ENCODE results near the gene ATOH8. TPM values are rescaled to one million over a fixed set of nuclear protein-coding genes. Genes with fewer than 3 reads are reported as not detected.

The ATOH8 gene
- total RNA-seq, 6 experiments from 2014 or later, result 34.4 to 53.0 (median 45.5) TPM

DNA sequence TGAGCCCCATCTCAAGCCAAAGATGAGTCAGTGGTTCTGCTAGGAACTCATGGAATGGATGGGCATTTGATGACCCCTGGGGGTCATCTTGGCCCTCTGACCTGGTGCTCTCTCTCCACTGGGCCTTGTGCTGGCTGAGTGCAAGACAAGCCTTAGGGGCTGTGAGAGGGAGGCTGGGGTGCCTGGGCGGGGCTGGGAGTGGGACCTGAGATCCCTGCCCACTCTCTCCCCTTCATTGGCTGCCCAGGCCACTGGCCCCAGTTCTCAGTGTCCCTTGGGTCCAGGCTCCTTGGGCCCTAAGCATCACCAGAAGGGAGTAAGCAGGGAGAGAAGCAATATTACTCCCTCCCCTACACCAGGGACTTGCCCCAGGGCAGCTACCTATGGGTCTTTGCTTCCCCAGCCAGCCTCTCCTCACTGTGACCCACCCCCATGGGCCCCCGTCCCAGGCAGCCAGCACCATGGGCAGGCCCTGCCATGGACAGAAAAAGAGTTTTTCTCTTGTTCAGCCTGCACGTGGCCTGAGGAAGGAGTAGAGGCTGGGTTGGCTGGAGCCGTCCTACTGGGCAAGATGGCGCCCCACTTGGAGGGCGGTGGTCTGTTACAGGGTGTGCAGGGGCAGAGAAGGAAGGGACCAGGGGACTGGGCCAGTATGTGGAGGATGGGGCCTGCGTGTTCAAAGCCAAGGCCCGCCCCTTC lies 33.6 kb downstream of the ATOH8 start:
- H3K36me3 Mint-ChIP-seq (ENCODE audit: low read depth), result peaks cover 26% of the 10 kb centered on the region
- no peaks in the 10 kb centered on the region for H3K9me3 Mint-ChIP-seq
- no peak for DNase-seq
- TF ChIP-seq, protein P1, sequence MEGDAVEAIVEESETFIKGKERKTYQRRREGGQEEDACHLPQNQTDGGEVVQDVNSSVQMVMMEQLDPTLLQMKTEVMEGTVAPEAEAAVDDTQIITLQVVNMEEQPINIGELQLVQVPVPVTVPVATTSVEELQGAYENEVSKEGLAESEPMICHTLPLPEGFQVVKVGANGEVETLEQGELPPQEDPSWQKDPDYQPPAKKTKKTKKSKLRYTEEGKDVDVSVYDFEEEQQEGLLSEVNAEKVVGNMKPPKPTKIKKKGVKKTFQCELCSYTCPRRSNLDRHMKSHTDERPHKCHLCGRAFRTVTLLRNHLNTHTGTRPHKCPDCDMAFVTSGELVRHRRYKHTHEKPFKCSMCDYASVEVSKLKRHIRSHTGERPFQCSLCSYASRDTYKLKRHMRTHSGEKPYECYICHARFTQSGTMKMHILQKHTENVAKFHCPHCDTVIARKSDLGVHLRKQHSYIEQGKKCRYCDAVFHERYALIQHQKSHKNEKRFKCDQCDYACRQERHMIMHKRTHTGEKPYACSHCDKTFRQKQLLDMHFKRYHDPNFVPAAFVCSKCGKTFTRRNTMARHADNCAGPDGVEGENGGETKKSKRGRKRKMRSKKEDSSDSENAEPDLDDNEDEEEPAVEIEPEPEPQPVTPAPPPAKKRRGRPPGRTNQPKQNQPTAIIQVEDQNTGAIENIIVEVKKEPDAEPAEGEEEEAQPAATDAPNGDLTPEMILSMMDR (IDR thresholded peaks at IDR 0.05), result no peak
- no peak overlapping the region for H3K4me3 Mint-ChIP-seq
- H3K27me3 Mint-ChIP-seq (ENCODE audit: insufficient read depth), result peaks cover 17% of the 10 kb centered on the region
- H3K27ac Mint-ChIP-seq, result no peak overlapping the region
- H3K4me1 Mint-ChIP-seq (ENCODE audit: low read depth), result peaks cover 58% of the 10 kb centered on the region

GRCh38 chr2:85787981-85788340 lies 34.2 kb downstream of the ATOH8 start:
- no peak overlapping the region for H3K27ac Mint-ChIP-seq
- H3K9me3 Mint-ChIP-seq, result no peaks in the 10 kb centered on the region
- H3K4me1 Mint-ChIP-seq (ENCODE audit: low read depth), result peaks cover 64% of the 10 kb centered on the region
- TF ChIP-seq, protein P1 (IDR thresholded peaks at IDR 0.05), result no peak
- no peak overlapping the region for H3K4me3 Mint-ChIP-seq
- H3K36me3 Mint-ChIP-seq (ENCODE audit: low read depth), result peaks cover 31% of the 10 kb centered on the region
- no peak for DNase-seq
- peaks cover 16% of the 10 kb centered on the region for H3K27me3 Mint-ChIP-seq (ENCODE audit: insufficient read depth)

DNA sequence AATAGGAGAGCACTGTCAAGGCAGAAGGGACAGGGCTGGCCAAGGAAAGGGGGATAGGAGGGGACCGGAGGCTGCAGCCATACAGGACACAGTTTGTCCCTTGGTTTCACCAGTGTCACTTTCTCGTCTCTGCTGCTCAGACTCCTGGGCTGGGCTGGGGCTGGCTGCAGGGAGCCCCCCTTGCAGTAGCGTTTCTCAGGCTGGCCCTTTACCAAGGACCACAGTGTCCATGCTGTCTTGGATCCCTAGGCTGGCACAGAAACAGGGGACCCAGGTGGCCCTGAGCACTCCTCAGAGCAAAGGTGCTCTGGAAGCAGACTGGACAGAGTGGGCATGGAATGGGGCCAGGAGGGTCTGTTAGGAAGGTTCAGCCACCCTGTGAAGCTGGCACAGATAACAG lies 34.8 kb downstream of the ATOH8 start:
- no peaks in the 10 kb centered on the region for H3K9me3 Mint-ChIP-seq
- H3K4me1 Mint-ChIP-seq (ENCODE audit: low read depth), result peaks cover 70% of the 10 kb centered on the region
- H3K4me3 Mint-ChIP-seq, result no peak overlapping the region
- H3K27ac Mint-ChIP-seq, result no peak overlapping the region
- TF ChIP-seq, protein P1 (IDR thresholded peaks at IDR 0.05), result no peak
- peaks cover 11% of the 10 kb centered on the region for H3K27me3 Mint-ChIP-seq (ENCODE audit: insufficient read depth)
- H3K36me3 Mint-ChIP-seq (ENCODE audit: low read depth), result peaks cover 31% of the 10 kb centered on the region
- DNase-seq, result no peak

DNA sequence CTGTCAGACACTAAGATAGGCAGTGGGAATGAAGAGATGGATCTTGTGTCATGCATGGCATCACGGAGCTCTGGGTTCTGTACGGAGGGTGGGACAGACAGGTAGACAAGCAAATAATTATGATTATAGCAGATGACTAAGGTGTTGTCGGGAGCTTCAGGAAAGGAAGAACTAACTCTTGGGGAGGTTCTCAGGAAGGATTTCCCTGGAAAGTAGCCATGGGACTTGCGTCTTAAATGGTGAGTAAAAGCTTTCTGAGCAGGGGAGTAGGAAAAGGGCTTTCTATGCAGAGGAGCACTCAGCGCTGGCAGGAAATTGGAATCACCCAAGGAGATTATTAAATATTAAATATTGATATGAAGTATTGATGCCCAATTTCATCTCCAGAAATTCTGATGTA lies 35.5 kb downstream of the ATOH8 start:
- no peak for DNase-seq
- peaks cover 31% of the 10 kb centered on the region for H3K36me3 Mint-ChIP-seq (ENCODE audit: low read depth)
- H3K27me3 Mint-ChIP-seq (ENCODE audit: insufficient read depth), result peaks cover 11% of the 10 kb centered on the region
- H3K27ac Mint-ChIP-seq, result no peak overlapping the region
- TF ChIP-seq, protein P1 (IDR thresholded peaks at IDR 0.05), result no peak
- peaks cover 77% of the 10 kb centered on the region for H3K4me1 Mint-ChIP-seq (ENCODE audit: low read depth)
- no peaks in the 10 kb centered on the region for H3K9me3 Mint-ChIP-seq
- H3K4me3 Mint-ChIP-seq, result no peak overlapping the region

DNA sequence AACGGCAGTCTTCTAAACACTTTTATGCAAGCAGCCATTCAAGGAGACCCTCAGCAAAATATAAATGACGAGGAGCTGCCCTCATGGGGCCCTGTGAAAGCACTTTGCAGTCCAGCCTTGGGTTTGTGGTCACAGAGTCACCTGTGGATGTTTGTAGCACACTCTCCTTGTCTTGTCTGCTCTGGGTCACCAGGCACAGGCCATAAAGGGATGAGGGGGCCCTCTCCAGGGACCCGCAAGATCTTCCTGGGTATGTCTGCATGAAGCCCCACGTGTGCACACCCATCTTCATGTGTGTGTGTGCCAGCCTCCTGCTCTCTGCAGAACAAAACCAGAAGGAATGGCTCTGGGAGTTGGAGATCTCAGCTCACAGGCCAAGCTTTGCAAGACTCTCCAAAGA lies 36.2 kb downstream of the ATOH8 start:
- Mint-ChIP-seq H3K27ac (no peak overlapping the region), H3K9me3 (no peaks in the 10 kb centered on the region), H3K4me3 (no peak overlapping the region), H3K27me3 (ENCODE audit: insufficient read depth) (peaks cover 13% of the 10 kb centered on the region), H3K36me3 (ENCODE audit: low read depth) (peaks cover 27% of the 10 kb centered on the region), H3K4me1 (ENCODE audit: low read depth) (peaks cover 71% of the 10 kb centered on the region)
- TF ChIP-seq, protein P1 (IDR thresholded peaks at IDR 0.05), result no peak
- DNase-seq, result no peak
